Measurements from ENCODE around the gene LRMDA.

DNA sequence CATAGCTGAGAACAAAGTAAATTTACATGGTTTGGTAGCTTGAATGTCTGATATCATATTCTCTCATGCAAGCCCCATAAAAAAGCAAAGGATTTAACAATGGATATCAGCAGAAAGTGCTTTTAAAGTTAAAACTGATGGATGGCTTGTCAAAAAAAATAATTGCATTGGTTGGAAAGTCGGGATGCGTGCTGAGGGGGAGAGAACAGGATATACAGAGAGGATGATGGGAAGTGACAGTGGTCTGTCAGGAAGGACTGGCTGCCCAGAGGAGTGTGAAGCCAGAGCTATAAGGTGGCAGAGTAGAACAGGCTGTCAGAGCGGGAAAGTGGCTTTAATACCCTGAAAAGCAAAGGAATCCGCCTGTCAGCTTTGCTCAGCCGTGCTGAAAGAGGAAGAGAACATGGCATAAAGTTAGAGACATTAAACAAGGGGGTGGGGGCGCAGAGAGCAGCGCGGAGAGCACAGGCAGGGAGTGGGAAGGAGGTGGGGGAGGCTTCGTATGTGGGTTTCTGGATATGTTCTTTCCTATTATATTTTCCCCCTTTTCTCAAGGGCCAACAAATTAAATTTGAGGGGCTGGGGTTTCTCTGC, 493.0 kb downstream of the LRMDA start:
- TF ChIP-seq POLR2A (IDR thresholded peaks at IDR 0.05): no peak
- no peak for TF ChIP-seq CTCF (IDR thresholded peaks at IDR 0.05)
